Colonic mucosa (tissue), 4 donors: ENCODE results near the gene WWOX. TPM values are rescaled to one million over a fixed set of nuclear protein-coding genes. Genes with fewer than 3 reads are reported as not detected.
"Not testable (repeated sequence)": the region's sequence is repeated elsewhere in the genome, so short reads cannot be mapped to it uniquely, and the experiment has no call there.

ENCODE experiments used
- DNase-seq: peaks from one replicate; pipeline ENCODE4 v3.0.0-alpha.2; 2020
- H3K27ac ChIP-seq: fragments of 200-600 bp; one replicate; pipeline ENCODE4 v1.8.0; 2021
- H3K27me3 ChIP-seq: fragments of 200-600 bp; one replicate; pipeline ENCODE4 v1.8.0; 2021
- H3K36me3 ChIP-seq: fragments of 200-600 bp; one replicate; pipeline ENCODE4 v1.8.0; 2021
- H3K4me1 ChIP-seq: fragments of 200-600 bp; one replicate; pipeline ENCODE4 v1.8.0; 2021; ENCODE audit warnings: mild to moderate bottlenecking
- H3K4me3 ChIP-seq: fragments of 200-600 bp; one replicate; pipeline ENCODE4 v1.8.0; 2021
- H3K9ac ChIP-seq, 2 donors: one replicate each; pipeline ENCODE4 v1.7.0; 2013; ENCODE audit warnings: control low read depth in 2 of 2, low read depth in 2 of 2, low read length in 2 of 2
- H3K9me3 ChIP-seq: fragments of 200-600 bp; one replicate; pipeline ENCODE4 v1.8.0; 2021
- CTCF ChIP-seq: fragments of 200-600 bp; IDR thresholded peaks from one replicate; pipeline ENCODE4 v1.8.0; 2022; ENCODE audit warnings: antibody characterized with exemption, mild to moderate bottlenecking
- intact Hi-C: fragments of 100-400 bp; cut with DNase I; formaldehyde crosslinking; loops from one replicate; pipeline ENCODE4 v1.14.1; 2022
- total RNA-seq, 2 donors: library from RNA; stranded (reverse); fragmentation: NEBNext Ultra II Directional in 1 of 2; extraction: Animal tissue kit (Norgen Biotek cat#: 25700) in 1 of 2; gene quantifications; one replicate each; pipeline ENCODE4 v1.2.1, GENCODE V29; 2021
- donor health status: healthy.
- donor health status: DM: no; HTN: no; CAD: no.
- donor health status: DM: no; HTN: no; CAD: no.

The WWOX gene
- total RNA-seq, 2 donors from 2014 or later: 7.2 to 11.0 TPM

- Histone ChIP-seq H3K9ac (no peak overlapping the region), H3K36me3 (no peaks in the 10 kb centered on the region), H3K4me1 (no peaks in the 10 kb centered on the region), H3K27ac (no peak overlapping the region), H3K4me3 (no peak overlapping the region), H3K27me3 (no peaks in the 10 kb centered on the region), H3K9me3 (no peaks in the 10 kb centered on the region)
- TF ChIP-seq CTCF: no peak
- intact Hi-C loops: no loop called here
- DNase-seq: no peak
These were observed 591.1 kb downstream of the WWOX start for GRCh38 chr16:78690510-78690909.

GRCh38 chr16:78691746-78692145, 592.3 kb downstream of the WWOX start:
- H3K9me3 ChIP-seq, H3K9ac ChIP-seq, H3K4me3 ChIP-seq, H3K27ac ChIP-seq, H3K36me3 ChIP-seq, H3K27me3 ChIP-seq, DNase-seq, intact Hi-C loops, H3K4me1 ChIP-seq: not testable (repeated sequence)

GRCh38 chr16:78693496-78693895, 594.0 kb downstream of the WWOX start:
- Histone ChIP-seq H3K4me1 (no peaks in the 10 kb centered on the region), H3K4me3 (no peak overlapping the region), H3K9ac (no peak overlapping the region), H3K36me3 (no peaks in the 10 kb centered on the region), H3K27ac (no peak overlapping the region), H3K27me3 (no peaks in the 10 kb centered on the region), H3K9me3 (no peaks in the 10 kb centered on the region)
- TF ChIP-seq CTCF: no peak
- no peak for DNase-seq
- intact Hi-C loops: no loop called here

GRCh38 chr16:78694414-78694813, 595.0 kb downstream of the WWOX start:
- Histone ChIP-seq H3K4me1 (no peaks in the 10 kb centered on the region), H3K9ac (no peak overlapping the region), H3K36me3 (no peaks in the 10 kb centered on the region), H3K4me3 (no peak overlapping the region), H3K27me3 (no peaks in the 10 kb centered on the region), H3K9me3 (no peaks in the 10 kb centered on the region), H3K27ac (no peak overlapping the region)
- intact Hi-C loops: no loop called here
- DNase-seq: no peak
- no peak for TF ChIP-seq CTCF

GRCh38 chr16:78695391-78695790, 595.9 kb downstream of the WWOX start:
- no peak for DNase-seq
- no peak for TF ChIP-seq CTCF
- Histone ChIP-seq H3K9ac (no peak overlapping the region), H3K4me3 (no peak overlapping the region), H3K36me3 (no peaks in the 10 kb centered on the region), H3K27me3 (no peaks in the 10 kb centered on the region), H3K27ac (no peak overlapping the region), H3K4me1 (no peaks in the 10 kb centered on the region), H3K9me3 (no peaks in the 10 kb centered on the region)
- intact Hi-C loops: no loop called here

- no peaks in the 10 kb centered on the region for H3K9me3 ChIP-seq
- intact Hi-C loops: no loop called here
These were observed 597.3 kb downstream of the WWOX start for GRCh38 chr16:78696797-78697196.

More at GRCh38 chr16:78696797-78697196, 597.3 kb downstream of the WWOX start:
- Histone ChIP-seq H3K4me3 (no peak overlapping the region), H3K9ac (no peak overlapping the region), H3K4me1 (no peaks in the 10 kb centered on the region), H3K27me3 (no peaks in the 10 kb centered on the region), H3K27ac (no peak overlapping the region), H3K36me3 (no peaks in the 10 kb centered on the region)
- TF ChIP-seq CTCF: no peak
- no peak for DNase-seq
